ENCODE results near the gene AKAP6.

DNA sequence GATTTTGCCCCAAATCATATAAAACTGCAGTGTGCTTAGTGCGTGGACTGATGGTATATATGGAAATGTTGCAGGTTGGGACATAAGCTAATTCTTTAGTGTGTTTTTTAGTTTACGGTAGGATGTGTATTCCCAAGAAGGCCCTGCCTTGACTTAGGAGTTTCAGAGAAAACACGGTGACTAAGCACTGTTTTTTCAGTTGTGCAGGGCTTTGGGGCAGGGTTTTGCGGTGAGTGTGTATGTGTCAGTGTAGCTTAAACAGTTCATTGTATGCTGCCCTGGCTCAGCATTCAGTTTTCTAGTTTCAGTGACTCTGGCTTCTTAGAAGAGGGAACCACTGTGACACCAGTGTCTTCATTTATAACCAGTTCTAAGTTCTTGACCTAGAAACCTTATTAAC lies 101.2 kb downstream of the AKAP6 start:
- no peak for TF ChIP-seq POLR2A (IDR thresholded peaks at IDR 0.05)
- TF ChIP-seq, protein P1, sequence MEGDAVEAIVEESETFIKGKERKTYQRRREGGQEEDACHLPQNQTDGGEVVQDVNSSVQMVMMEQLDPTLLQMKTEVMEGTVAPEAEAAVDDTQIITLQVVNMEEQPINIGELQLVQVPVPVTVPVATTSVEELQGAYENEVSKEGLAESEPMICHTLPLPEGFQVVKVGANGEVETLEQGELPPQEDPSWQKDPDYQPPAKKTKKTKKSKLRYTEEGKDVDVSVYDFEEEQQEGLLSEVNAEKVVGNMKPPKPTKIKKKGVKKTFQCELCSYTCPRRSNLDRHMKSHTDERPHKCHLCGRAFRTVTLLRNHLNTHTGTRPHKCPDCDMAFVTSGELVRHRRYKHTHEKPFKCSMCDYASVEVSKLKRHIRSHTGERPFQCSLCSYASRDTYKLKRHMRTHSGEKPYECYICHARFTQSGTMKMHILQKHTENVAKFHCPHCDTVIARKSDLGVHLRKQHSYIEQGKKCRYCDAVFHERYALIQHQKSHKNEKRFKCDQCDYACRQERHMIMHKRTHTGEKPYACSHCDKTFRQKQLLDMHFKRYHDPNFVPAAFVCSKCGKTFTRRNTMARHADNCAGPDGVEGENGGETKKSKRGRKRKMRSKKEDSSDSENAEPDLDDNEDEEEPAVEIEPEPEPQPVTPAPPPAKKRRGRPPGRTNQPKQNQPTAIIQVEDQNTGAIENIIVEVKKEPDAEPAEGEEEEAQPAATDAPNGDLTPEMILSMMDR (IDR thresholded peaks at IDR 0.05) = no peak

Data from right lobe of liver (tissue), 4 donors.